K562 (cell line): Measurements from ENCODE around the gene RLN2. TPM values are rescaled to one million over a fixed set of nuclear protein-coding genes. Genes with fewer than 3 reads are reported as not detected.

Experiments used
- ATAC-seq: fragments of 200-7000 bp; cut with Tn5 transposase; 3 replicates; pipeline ENCODE4 v1.9.1; 2020; ENCODE audit warnings: moderate library complexity
- BruUV-seq: library from RNA; stranded (reverse); fragments of 400-500 nt; replicated peaks from 2 replicates; lab custom pipeline; 2021; lab: Mats Ljungman, UMichigan
- CTCF ChIA-PET: fragments of 300-600 bp; formaldehyde crosslinking; extraction: SDS; loops from one replicate; lab custom pipeline; 2021; ENCODE audit warnings: low intra/inter-chr PET ratio; lab: Yijun Ruan, JAX
- POLR2A ChIA-PET: fragments of 300-600, 350-650 bp; sonication (Branson Sonifier 250); formaldehyde crosslinking; extraction: SDS; loops from one replicate; lab custom pipeline; 2021; ENCODE audit warnings: antibody characterized with exemption, inconsistent platforms; lab: Yijun Ruan, JAX
- DNase-seq, 4 experiments: peaks; one replicate each; pipeline versions ENCODE4 v3.0.0 to v3.0.0-alpha.2; 2011 to 2018; ENCODE audit warnings: low spot score in 3 of 4, mixed read lengths in 3 of 4; ENCODE audit errors: extremely low read depth in 1 of 4
- FAIRE-seq: peaks from 2 replicates; lab custom pipeline; 2011; peaks lifted over from hg19 to GRCh38; lab: Jason Lieb, UNC
- H2AFZ ChIP-seq: 2 replicates; pipeline ENCODE4 v1.6.0; 2011; ENCODE audit warnings: low read depth, low read length, control low read depth, inconsistent platforms
- H3K27ac ChIP-seq: fragments of 200-600 bp; 3 replicates; pipeline ENCODE4 v1.8.0; 2011; ENCODE audit warnings: low read depth, mild to moderate bottlenecking, control low read depth, inconsistent platforms, low read length, moderate library complexity, mixed read lengths; ENCODE audit errors: extremely low read depth
- H3K27me3 ChIP-seq, 2 experiments: fragments of 300-600 bp in 1 of 2; 2 replicates in 1 of 2; 3 replicates in 1 of 2; pipeline versions ENCODE4 v1.6.0 to v1.8.0; 2011; ENCODE audit warnings: inconsistent platforms in 2 of 2, low read length in 2 of 2, mild to moderate bottlenecking in 1 of 2, mixed read lengths in 1 of 2, moderate library complexity in 1 of 2; ENCODE audit not compliant: control insufficient read depth in 2 of 2, insufficient read depth in 2 of 2
- H3K36me3 ChIP-seq: fragments of 300-600 bp; 3 replicates; pipeline ENCODE4 v1.8.0; 2011; ENCODE audit warnings: mild to moderate bottlenecking, low read length, inconsistent platforms; ENCODE audit not compliant: control insufficient read depth, insufficient read depth
- H3K4me1 ChIP-seq, 2 experiments: fragments of 200-600 bp in 1 of 2; replicated peaks in 1 of 2; 2 replicates in 1 of 2; 3 replicates in 1 of 2; pipeline versions ENCODE4 v1.5.1 to v1.8.0; 2011; ENCODE audit warnings: inconsistent platforms in 2 of 2, low read length in 2 of 2, mild to moderate bottlenecking in 1 of 2, mixed read lengths in 1 of 2, moderate library complexity in 1 of 2; ENCODE audit not compliant: control insufficient read depth in 2 of 2, insufficient read depth in 2 of 2
- H3K4me2 ChIP-seq: 2 replicates; pipeline ENCODE4 v1.6.1; 2011; ENCODE audit warnings: low read length, control low read depth, inconsistent platforms, mixed read lengths; ENCODE audit not compliant: insufficient read depth
- H3K4me3 ChIP-seq: fragments of 200-600 bp; sonication (generic), shearing (Covaris generic); 2 replicates; pipeline ENCODE4 v1.5.1; 2016; ENCODE audit warnings: control low read depth, inconsistent platforms
- H3K79me2 ChIP-seq: fragments of 200-600 bp; 3 replicates; pipeline ENCODE4 v1.8.0; 2011; ENCODE audit warnings: low read length, inconsistent platforms; ENCODE audit not compliant: control insufficient read depth, insufficient read depth
- H3K9ac ChIP-seq, 2 experiments: 2 replicates each; pipeline versions ENCODE4 v1.6.0 to v1.6.1; 2011; ENCODE audit warnings: low read depth in 2 of 2, low read length in 2 of 2, control low read depth in 1 of 2, inconsistent platforms in 1 of 2, mild to moderate bottlenecking in 1 of 2, mixed read lengths in 1 of 2; ENCODE audit not compliant: insufficient read depth in 1 of 2
- H3K9me1 ChIP-seq: one replicate; pipeline ENCODE4 v1.6.0; 2011; ENCODE audit warnings: inconsistent platforms, mild to moderate bottlenecking, low read length, moderate library complexity; ENCODE audit not compliant: control insufficient read depth, insufficient read depth
- H3K9me3 ChIP-seq: replicated peaks from 2 replicates; pipeline ENCODE4 v1.5.1; 2011; ENCODE audit warnings: low read depth, low read length, inconsistent platforms; ENCODE audit not compliant: control insufficient read depth, insufficient read depth
- H4K20me1 ChIP-seq: replicated peaks from 2 replicates; pipeline ENCODE4 v1.6.1; 2011; ENCODE audit warnings: low read length, inconsistent platforms, mixed read lengths; ENCODE audit not compliant: control insufficient read depth, insufficient read depth
- EHMT2 ChIP-seq: fragments of 450-650 bp; IDR thresholded peaks from 2 replicates; pipeline ENCODE4 v1.6.1; 2018; ENCODE audit warnings: antibody characterized with exemption
- GTF2E2 ChIP-seq: fragments of 200-800 bp; sonication (Bioruptor generic); IDR thresholded peaks from 2 replicates; pipeline ENCODE4 v1.6.1; 2016; ENCODE audit warnings: missing genetic modification characterization, missing compliant biosample characterization
- L3MBTL2 ChIP-seq: fragments of 450-650 bp; IDR thresholded peaks from 2 replicates; pipeline ENCODE4 v1.6.1; 2016; ENCODE audit warnings: mild to moderate bottlenecking, moderate library complexity
- RBFOX2 ChIP-seq: fragments of 200-400 bp; formaldehyde crosslinking; IDR thresholded peaks from 2 replicates; pipeline ENCODE4 v1.6.1; 2017; ENCODE audit warnings: low read depth, mild to moderate bottlenecking, low read length, moderate library complexity
- TCF7L2 ChIP-seq: fragments of 150-350 bp; IDR thresholded peaks from 2 replicates; pipeline ENCODE4 v1.6.1; 2016; ENCODE audit warnings: low read depth, mild to moderate bottlenecking, low read length, moderate library complexity
- ZNF121 ChIP-seq: sonication (generic); formaldehyde crosslinking; conservative IDR thresholded peaks from 2 replicates; pipeline ENCODE4 v1.8.0; 2022; ENCODE audit warnings: missing genetic modification reagents
- WGBS: fragments of 100-300 bp; shearing (Covaris generic); methylation state at CpG from one replicate; pipeline ENCODE4 v1.1.6; 2016; ENCODE audit warnings: low coverage, mixed read lengths; ENCODE audit not compliant: insufficient coverage; ENCODE audit errors: missing lambda C conversion rate; 5-methylcytosine and 5-hydroxymethylcytosine counted together
- in situ Hi-C: fragments of 300-500 bp; cut with MboI; formaldehyde crosslinking; loops from 4 replicates; pipeline ENCODE4 v1.15.0; 2018; ENCODE audit warnings: inconsistent platforms, mixed read lengths
- intact Hi-C: fragments of 100-400 bp; cut with micrococcal nuclease; formaldehyde crosslinking; loops from 2 replicates; pipeline ENCODE4 v1.14.2; 2022
- polyA plus RNA-seq, 8 experiments: library from polyadenylated mRNA; depleted of rRNA in 4 of 8; stranded (reverse) in 5 of 8; unstranded in 3 of 8; fragments of >200 nt; fragmentation: Nextera tagmentation in 2 of 8; fragmentation: Illumina TruSeq in 1 of 8; extraction: Ambion mirVana in 2 of 8; extraction: Trizol in 1 of 8; gene quantifications; 2 replicates each; pipeline versions ENCODE4 v1.2.1 to v1.2.3, GENCODE V29; 2011 to 2014; ENCODE audit warnings: inconsistent platforms in 1 of 8, missing spikeins in 1 of 8
- total RNA-seq, 7 experiments: library from RNA; depleted of rRNA in 6 of 7; stranded (reverse); fragments of >200 nt in 6 of 7; fragmentation: Illumina TruSeq in 2 of 7; extraction: Trizol in 2 of 7; gene quantifications; 2 replicates each; pipeline versions ENCODE4 v1.2.1 to v1.2.3, GENCODE V29; 2011 to 2021; ENCODE audit warnings: low replicate concordance in 1 of 7
- TF ChIP-seq, protein P1 (sequence below): fragments of 250-450 bp; sonication (Bioruptor Pico); IDR thresholded peaks from 2 replicates; pipeline ENCODE4 v1.6.1; 2021; ENCODE audit warnings: mild to moderate bottlenecking
- TF ChIP-seq, protein P2 (sequence below): fragments of 200-600 bp; sonication (generic); IDR thresholded peaks from one replicate; pipeline ENCODE4 v1.6.1; 2012; ENCODE audit warnings: mild to moderate bottlenecking, low read depth, low read length, inconsistent platforms
- TF ChIP-seq, protein P3 (sequence below): IDR thresholded peaks from 2 replicates; pipeline ENCODE4 v1.6.1; 2011; ENCODE audit warnings: borderline replicate concordance, low read depth, mild to moderate bottlenecking, moderate library complexity, low read length; ENCODE audit not compliant: insufficient read depth, poor library complexity, severe bottlenecking

RLN2 gene
- total and polyA plus RNA-seq, 9 of the 15 experiments (the other 6 are each of a cell fraction or from before 2014, with no cell fraction given), result 0.08 to 0.17 TPM; not detected in 7

DNA sequence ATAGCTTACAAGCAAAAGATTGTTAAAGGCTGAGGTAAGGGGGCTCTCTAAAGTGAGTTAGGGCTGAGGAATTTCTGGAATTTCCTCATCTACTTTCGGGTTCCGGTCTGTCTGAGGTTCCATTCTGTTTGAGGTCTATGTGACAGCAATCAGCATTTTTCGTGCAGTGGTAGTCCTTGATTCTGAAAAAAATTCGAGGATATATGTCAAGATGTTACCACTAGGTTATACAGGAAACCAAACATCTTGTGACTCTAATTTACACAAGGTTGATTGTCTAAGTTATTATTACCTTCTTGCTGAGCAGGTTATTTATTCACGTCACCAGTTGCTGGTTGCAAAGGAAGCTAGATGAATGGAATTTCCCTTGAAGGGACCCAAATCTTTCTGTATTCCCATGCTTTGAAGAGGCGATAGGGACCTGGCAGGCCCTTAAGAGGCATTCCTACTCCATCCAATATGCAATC, 35.2 kb downstream of the RLN2 start:
- no peak overlapping the region for H3K4me3 ChIP-seq
- no TSS peak for BruUV-seq
- H4K20me1 ChIP-seq, result no peaks in the 10 kb centered on the region
- no peak overlapping the region for H3K27ac ChIP-seq
- no peaks in the 10 kb centered on the region for H3K4me1 ChIP-seq
- POLR2A ChIA-PET, result no interaction called here
- H3K9me1 ChIP-seq, result no peaks in the 10 kb centered on the region
- no peak overlapping the region for H3K4me2 ChIP-seq
- no peak overlapping the region for H3K9ac ChIP-seq
- in situ Hi-C loops (no loop called here), intact Hi-C loops (loop anchor here (10.0 kb wide), 1 partner anchor 156 kb away; no protein-coding TSS in a partner anchor)
- ATAC-seq (no peak), FAIRE-seq (no peak), DNase-seq (no peak)
- H2AFZ ChIP-seq, result no peak overlapping the region
- WGBS, result 0% methylated on average over 6 of the region's 6 CpGs
- H3K79me2 ChIP-seq, result no peaks in the 10 kb centered on the region
- no peaks in the 10 kb centered on the region for H3K9me3 ChIP-seq
- no peaks in the 10 kb centered on the region; a peak in 1 of 5 replicates for H3K27me3 ChIP-seq
- CTCF ChIA-PET, result no interaction called here
- no peaks in the 10 kb centered on the region for H3K36me3 ChIP-seq
- TF ChIP-seq, protein P1, sequence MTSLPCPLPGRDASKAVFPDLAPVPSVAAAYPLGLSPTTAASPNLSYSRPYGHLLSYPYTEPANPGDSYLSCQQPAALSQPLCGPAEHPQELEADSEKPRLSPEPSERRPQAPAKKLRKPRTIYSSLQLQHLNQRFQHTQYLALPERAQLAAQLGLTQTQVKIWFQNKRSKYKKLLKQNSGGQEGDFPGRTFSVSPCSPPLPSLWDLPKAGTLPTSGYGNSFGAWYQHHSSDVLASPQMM (CRISPR knock-in tag), result no peak
- TF ChIP-seq GTF2E2 (tag) (no peak), ZNF121 (CRISPR knock-in tag) (no peak), EHMT2 (no peak), TCF7L2 (no peak), L3MBTL2 (no peak), RBFOX2 (no peak)
- TF ChIP-seq, protein P2, sequence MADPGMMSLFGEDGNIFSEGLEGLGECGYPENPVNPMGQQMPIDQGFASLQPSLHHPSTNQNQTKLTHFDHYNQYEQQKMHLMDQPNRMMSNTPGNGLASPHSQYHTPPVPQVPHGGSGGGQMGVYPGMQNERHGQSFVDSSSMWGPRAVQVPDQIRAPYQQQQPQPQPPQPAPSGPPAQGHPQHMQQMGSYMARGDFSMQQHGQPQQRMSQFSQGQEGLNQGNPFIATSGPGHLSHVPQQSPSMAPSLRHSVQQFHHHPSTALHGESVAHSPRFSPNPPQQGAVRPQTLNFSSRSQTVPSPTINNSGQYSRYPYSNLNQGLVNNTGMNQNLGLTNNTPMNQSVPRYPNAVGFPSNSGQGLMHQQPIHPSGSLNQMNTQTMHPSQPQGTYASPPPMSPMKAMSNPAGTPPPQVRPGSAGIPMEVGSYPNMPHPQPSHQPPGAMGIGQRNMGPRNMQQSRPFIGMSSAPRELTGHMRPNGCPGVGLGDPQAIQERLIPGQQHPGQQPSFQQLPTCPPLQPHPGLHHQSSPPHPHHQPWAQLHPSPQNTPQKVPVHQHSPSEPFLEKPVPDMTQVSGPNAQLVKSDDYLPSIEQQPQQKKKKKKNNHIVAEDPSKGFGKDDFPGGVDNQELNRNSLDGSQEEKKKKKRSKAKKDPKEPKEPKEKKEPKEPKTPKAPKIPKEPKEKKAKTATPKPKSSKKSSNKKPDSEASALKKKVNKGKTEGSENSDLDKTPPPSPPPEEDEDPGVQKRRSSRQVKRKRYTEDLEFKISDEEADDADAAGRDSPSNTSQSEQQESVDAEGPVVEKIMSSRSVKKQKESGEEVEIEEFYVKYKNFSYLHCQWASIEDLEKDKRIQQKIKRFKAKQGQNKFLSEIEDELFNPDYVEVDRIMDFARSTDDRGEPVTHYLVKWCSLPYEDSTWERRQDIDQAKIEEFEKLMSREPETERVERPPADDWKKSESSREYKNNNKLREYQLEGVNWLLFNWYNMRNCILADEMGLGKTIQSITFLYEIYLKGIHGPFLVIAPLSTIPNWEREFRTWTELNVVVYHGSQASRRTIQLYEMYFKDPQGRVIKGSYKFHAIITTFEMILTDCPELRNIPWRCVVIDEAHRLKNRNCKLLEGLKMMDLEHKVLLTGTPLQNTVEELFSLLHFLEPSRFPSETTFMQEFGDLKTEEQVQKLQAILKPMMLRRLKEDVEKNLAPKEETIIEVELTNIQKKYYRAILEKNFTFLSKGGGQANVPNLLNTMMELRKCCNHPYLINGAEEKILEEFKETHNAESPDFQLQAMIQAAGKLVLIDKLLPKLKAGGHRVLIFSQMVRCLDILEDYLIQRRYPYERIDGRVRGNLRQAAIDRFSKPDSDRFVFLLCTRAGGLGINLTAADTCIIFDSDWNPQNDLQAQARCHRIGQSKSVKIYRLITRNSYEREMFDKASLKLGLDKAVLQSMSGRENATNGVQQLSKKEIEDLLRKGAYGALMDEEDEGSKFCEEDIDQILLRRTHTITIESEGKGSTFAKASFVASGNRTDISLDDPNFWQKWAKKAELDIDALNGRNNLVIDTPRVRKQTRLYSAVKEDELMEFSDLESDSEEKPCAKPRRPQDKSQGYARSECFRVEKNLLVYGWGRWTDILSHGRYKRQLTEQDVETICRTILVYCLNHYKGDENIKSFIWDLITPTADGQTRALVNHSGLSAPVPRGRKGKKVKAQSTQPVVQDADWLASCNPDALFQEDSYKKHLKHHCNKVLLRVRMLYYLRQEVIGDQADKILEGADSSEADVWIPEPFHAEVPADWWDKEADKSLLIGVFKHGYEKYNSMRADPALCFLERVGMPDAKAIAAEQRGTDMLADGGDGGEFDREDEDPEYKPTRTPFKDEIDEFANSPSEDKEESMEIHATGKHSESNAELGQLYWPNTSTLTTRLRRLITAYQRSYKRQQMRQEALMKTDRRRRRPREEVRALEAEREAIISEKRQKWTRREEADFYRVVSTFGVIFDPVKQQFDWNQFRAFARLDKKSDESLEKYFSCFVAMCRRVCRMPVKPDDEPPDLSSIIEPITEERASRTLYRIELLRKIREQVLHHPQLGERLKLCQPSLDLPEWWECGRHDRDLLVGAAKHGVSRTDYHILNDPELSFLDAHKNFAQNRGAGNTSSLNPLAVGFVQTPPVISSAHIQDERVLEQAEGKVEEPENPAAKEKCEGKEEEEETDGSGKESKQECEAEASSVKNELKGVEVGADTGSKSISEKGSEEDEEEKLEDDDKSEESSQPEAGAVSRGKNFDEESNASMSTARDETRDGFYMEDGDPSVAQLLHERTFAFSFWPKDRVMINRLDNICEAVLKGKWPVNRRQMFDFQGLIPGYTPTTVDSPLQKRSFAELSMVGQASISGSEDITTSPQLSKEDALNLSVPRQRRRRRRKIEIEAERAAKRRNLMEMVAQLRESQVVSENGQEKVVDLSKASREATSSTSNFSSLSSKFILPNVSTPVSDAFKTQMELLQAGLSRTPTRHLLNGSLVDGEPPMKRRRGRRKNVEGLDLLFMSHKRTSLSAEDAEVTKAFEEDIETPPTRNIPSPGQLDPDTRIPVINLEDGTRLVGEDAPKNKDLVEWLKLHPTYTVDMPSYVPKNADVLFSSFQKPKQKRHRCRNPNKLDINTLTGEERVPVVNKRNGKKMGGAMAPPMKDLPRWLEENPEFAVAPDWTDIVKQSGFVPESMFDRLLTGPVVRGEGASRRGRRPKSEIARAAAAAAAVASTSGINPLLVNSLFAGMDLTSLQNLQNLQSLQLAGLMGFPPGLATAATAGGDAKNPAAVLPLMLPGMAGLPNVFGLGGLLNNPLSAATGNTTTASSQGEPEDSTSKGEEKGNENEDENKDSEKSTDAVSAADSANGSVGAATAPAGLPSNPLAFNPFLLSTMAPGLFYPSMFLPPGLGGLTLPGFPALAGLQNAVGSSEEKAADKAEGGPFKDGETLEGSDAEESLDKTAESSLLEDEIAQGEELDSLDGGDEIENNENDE, result no peak
- TF ChIP-seq, protein P3, sequence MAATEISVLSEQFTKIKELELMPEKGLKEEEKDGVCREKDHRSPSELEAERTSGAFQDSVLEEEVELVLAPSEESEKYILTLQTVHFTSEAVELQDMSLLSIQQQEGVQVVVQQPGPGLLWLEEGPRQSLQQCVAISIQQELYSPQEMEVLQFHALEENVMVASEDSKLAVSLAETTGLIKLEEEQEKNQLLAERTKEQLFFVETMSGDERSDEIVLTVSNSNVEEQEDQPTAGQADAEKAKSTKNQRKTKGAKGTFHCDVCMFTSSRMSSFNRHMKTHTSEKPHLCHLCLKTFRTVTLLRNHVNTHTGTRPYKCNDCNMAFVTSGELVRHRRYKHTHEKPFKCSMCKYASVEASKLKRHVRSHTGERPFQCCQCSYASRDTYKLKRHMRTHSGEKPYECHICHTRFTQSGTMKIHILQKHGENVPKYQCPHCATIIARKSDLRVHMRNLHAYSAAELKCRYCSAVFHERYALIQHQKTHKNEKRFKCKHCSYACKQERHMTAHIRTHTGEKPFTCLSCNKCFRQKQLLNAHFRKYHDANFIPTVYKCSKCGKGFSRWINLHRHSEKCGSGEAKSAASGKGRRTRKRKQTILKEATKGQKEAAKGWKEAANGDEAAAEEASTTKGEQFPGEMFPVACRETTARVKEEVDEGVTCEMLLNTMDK, result no peak
